SJCRH30 (cell line): ENCODE data around the gene ZNF155. TPM values are rescaled to one million over a fixed set of nuclear protein-coding genes. Genes with fewer than 3 reads are reported as not detected.

Experiments used
- DNase-seq, 2 experiments: peaks; one replicate each; pipeline ENCODE4 v3.0.0-alpha.2; 2015 to 2020
- H3K27ac ChIP-seq: fragments of 250-450 bp; sonication (Bioruptor Pico); 2 replicates; pipeline ENCODE4 v1.5.1; 2020; ENCODE audit warnings: mild to moderate bottlenecking, moderate library complexity
- H3K27me3 ChIP-seq: fragments of 250-450 bp; sonication (Bioruptor Pico); 2 replicates; pipeline ENCODE4 v1.5.1; 2020; ENCODE audit warnings: mild to moderate bottlenecking, moderate library complexity
- H3K36me3 ChIP-seq: fragments of 250-450 bp; sonication (Bioruptor Pico); 2 replicates; pipeline ENCODE4 v1.5.1; 2020; ENCODE audit warnings: mild to moderate bottlenecking, moderate library complexity
- H3K4me1 ChIP-seq: fragments of 250-450 bp; sonication (Bioruptor Pico); 2 replicates; pipeline ENCODE4 v1.5.1; 2020; ENCODE audit warnings: mild to moderate bottlenecking, moderate library complexity
- H3K4me3 ChIP-seq: fragments of 250-450 bp; sonication (Bioruptor Pico); 2 replicates; pipeline ENCODE4 v1.5.1; 2020; ENCODE audit warnings: mild to moderate bottlenecking, moderate library complexity
- H3K9me3 ChIP-seq: fragments of 250-450 bp; sonication (Bioruptor Pico); replicated peaks from 2 replicates; pipeline ENCODE4 v1.5.1; 2020; ENCODE audit warnings: mild to moderate bottlenecking, moderate library complexity
- total RNA-seq: library from RNA; depleted of rRNA; stranded (reverse); fragments of >200 nt; shearing (Covaris generic); gene quantifications from 2 replicates; pipeline ENCODE4 v1.2.3, GENCODE V29; 2014; rRNA removed

ZNF155 gene
- total RNA-seq, 1 experiment from 2014 or later = 8.1 TPM

GRCh38 chr19:44026622-44027021, 42.6 kb downstream of the ZNF155 start:
- Histone ChIP-seq H3K4me1 (peaks cover 4% of the 10 kb centered on the region; the same call in 1 of the 2 replicates), H3K27me3 (no peaks in the 10 kb centered on the region), H3K4me3 (no peak overlapping the region), H3K36me3 (peaks cover 34% of the 10 kb centered on the region), H3K27ac (no peak overlapping the region), H3K9me3 (no peaks in the 10 kb centered on the region; the same call in 1 of the 2 replicates)
- DNase-seq = no peak

GRCh38 chr19:44032001-44032610, 48.1 kb downstream of the ZNF155 start:
- H3K4me3 ChIP-seq = no peak overlapping the region
- H3K4me1 ChIP-seq = no peaks in the 10 kb centered on the region
- no peak for DNase-seq
- H3K27ac ChIP-seq = no peak overlapping the region
- peaks cover 7% of the 10 kb centered on the region for H3K9me3 ChIP-seq
- no peaks in the 10 kb centered on the region for H3K27me3 ChIP-seq
- H3K36me3 ChIP-seq = peaks cover 45% of the 10 kb centered on the region

GRCh38 chr19:44042147-44042546, 58.2 kb downstream of the ZNF155 start:
- Histone ChIP-seq H3K9me3 (peaks cover 6% of the 10 kb centered on the region; the same call in 1 of the 2 replicates), H3K27me3 (no peaks in the 10 kb centered on the region), H3K4me3 (no peak overlapping the region), H3K4me1 (no peaks in the 10 kb centered on the region), H3K36me3 (no peaks in the 10 kb centered on the region), H3K27ac (no peak overlapping the region)
- DNase-seq = no peak

Other genes starting within 250 kb of the ZNF155 start
- 22.5 and 25.7 TPM in 2 replicates for gene SMG9, start 229.2 kb upstream of the ZNF155 start, total RNA-seq
- 0.38 and 0.63 TPM in 2 replicates for gene KCNN4, start 203.2 kb upstream of the ZNF155 start, total RNA-seq
- 0.06 and 0.35 TPM in 2 replicates for gene LYPD5, start 181.7 kb upstream of the ZNF155 start, total RNA-seq
- 9.7 and 15.0 TPM in 2 replicates for gene ZNF283, start 156.9 kb upstream of the ZNF155 start, total RNA-seq
- 0.63 and 1.6 TPM in 2 replicates for gene ZNF404, start 100.2 kb upstream of the ZNF155 start, total RNA-seq
- gene ZNF45, start 48.9 kb upstream of the ZNF155 start, total RNA-seq = 14.2 and 14.4 TPM in 2 replicates
- 7.5 and 8.5 TPM in 2 replicates for gene ZNF221, start 33.0 kb upstream of the ZNF155 start, total RNA-seq
- gene ZNF230, start 18.8 kb downstream of the ZNF155 start, total RNA-seq = 6.0 and 6.5 TPM in 2 replicates
- 6.9 and 9.2 TPM in 2 replicates for gene ZNF222, start 41.2 kb downstream of the ZNF155 start, total RNA-seq
- gene ZNF223, start 67.8 kb downstream of the ZNF155 start, total RNA-seq = 5.9 and 6.3 TPM in 2 replicates
- 4.0 and 4.7 TPM in 2 replicates for gene ZNF284, start 88.0 kb downstream of the ZNF155 start, total RNA-seq
- gene ZNF224, start 110.2 kb downstream of the ZNF155 start, total RNA-seq = 18.1 and 26.3 TPM in 2 replicates
- 5.1 and 6.3 TPM in 2 replicates for gene ZNF225, start 129.2 kb downstream of the ZNF155 start, total RNA-seq
- 10.5 and 11.6 TPM in 2 replicates for gene ZNF234, start 157.4 kb downstream of the ZNF155 start, total RNA-seq
- 14.8 and 18.0 TPM in 2 replicates for gene ZNF226, start 180.9 kb downstream of the ZNF155 start, total RNA-seq
- gene ZNF227, start 228.3 kb downstream of the ZNF155 start, total RNA-seq = 20.2 and 22.0 TPM in 2 replicates